ENCODE data around the gene ZGPAT. TPM values are rescaled to one million over a fixed set of nuclear protein-coding genes. Genes with fewer than 3 reads are reported as not detected.

Gene ZGPAT
- total and polyA plus RNA-seq, 2 of the 4 experiments (the other 2 are of a cell fraction) = 13.4 to 20.2 TPM

DNA sequence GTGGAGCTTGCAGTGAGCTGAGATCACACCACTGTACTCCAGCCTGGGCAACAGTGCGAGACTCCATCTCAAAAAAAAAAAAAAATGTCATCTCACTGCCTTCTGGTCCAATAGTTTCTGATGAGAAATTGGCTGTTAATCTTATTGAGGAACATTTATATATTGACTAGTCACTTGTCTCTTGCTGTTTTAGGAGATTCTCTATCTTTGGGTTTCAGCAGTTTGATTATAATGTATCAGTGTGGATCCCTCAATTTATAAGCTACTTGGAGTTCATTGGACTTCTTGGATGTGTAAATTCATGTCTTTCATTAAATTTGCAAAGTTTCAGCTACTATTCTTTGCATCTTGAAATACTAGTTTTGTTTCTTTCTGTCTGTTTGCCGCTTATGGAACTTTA is 11.2 kb downstream of the ZGPAT start:
- DNase-seq = no peak
- no peak overlapping the region for H3K23ac ChIP-seq (ENCODE audit: low read depth, low read length)
- H3K27me3 ChIP-seq (ENCODE audit: control insufficient read depth, insufficient read depth, low read length) = no peaks in the 10 kb centered on the region
- no peak overlapping the region for H3K14ac ChIP-seq (replicated peaks; ENCODE audit: low read depth, low read length)
- no peak overlapping the region for H3K4ac ChIP-seq (ENCODE audit: low read depth, low read length)
- no peak overlapping the region for H3K4me2 ChIP-seq (ENCODE audit: low read depth, low read length)
- H2BK20ac ChIP-seq (ENCODE audit: low read depth, low read length) = no peak overlapping the region
- ATAC-seq (ENCODE audit: low read depth) = no peak
- no CpG with 5 or more reads among the region's 2 CpGs for WGBS, 2 experiments (ENCODE audit: extremely low coverage in 2 of 2, insufficient read length in 1 of 2)
- H3K36me3 ChIP-seq (ENCODE audit: control insufficient read depth, insufficient read depth, low read length) = peaks cover 41% of the 10 kb centered on the region
- no peak for TF ChIP-seq MAZ (IDR thresholded peaks at IDR 0.05; ENCODE audit: borderline replicate concordance, low read depth, low read length)
- TF ChIP-seq SMC3 (IDR thresholded peaks at IDR 0.05; ENCODE audit: low read depth, low read length) = no peak
- TF ChIP-seq, protein P1, sequence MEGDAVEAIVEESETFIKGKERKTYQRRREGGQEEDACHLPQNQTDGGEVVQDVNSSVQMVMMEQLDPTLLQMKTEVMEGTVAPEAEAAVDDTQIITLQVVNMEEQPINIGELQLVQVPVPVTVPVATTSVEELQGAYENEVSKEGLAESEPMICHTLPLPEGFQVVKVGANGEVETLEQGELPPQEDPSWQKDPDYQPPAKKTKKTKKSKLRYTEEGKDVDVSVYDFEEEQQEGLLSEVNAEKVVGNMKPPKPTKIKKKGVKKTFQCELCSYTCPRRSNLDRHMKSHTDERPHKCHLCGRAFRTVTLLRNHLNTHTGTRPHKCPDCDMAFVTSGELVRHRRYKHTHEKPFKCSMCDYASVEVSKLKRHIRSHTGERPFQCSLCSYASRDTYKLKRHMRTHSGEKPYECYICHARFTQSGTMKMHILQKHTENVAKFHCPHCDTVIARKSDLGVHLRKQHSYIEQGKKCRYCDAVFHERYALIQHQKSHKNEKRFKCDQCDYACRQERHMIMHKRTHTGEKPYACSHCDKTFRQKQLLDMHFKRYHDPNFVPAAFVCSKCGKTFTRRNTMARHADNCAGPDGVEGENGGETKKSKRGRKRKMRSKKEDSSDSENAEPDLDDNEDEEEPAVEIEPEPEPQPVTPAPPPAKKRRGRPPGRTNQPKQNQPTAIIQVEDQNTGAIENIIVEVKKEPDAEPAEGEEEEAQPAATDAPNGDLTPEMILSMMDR (conservative IDR thresholded peaks at IDR 0.05; ENCODE audit: low read depth, low read length) = no peak
- no peak for TF ChIP-seq BHLHE40 (IDR thresholded peaks at IDR 0.05; ENCODE audit: low read depth, low read length)
- TF ChIP-seq CHD1 (IDR thresholded peaks at IDR 0.05; ENCODE audit: low read depth, low read length) = no peak
- TF ChIP-seq NFE2L2 (IDR thresholded peaks at IDR 0.05; ENCODE audit: low read depth, low read length) = no peak
- no peak for TF ChIP-seq MXI1 (IDR thresholded peaks at IDR 0.05; ENCODE audit: borderline replicate concordance, low read depth, low read length)
- TF ChIP-seq CEBPB (IDR thresholded peaks at IDR 0.05; ENCODE audit: low read depth, low read length) = no peak
- no peak for TF ChIP-seq RAD21 (IDR thresholded peaks at IDR 0.05; ENCODE audit: low read length)
- TF ChIP-seq MAFK (IDR thresholded peaks at IDR 0.05; ENCODE audit: low read depth, low read length) = no peak
- TF ChIP-seq RCOR1 (IDR thresholded peaks at IDR 0.05; ENCODE audit: insufficient replicate concordance, low read length) = no peak
- no peak for TF ChIP-seq RFX5 (IDR thresholded peaks at IDR 0.05; ENCODE audit: low read depth, low read length)
- no peak for TF ChIP-seq POLR2A (IDR thresholded peaks at IDR 0.05; ENCODE audit: low read depth, low read length)
- no peak for TF ChIP-seq FOS (IDR thresholded peaks at IDR 0.05; ENCODE audit: low read depth, low read length)
- TF ChIP-seq, protein P2, sequence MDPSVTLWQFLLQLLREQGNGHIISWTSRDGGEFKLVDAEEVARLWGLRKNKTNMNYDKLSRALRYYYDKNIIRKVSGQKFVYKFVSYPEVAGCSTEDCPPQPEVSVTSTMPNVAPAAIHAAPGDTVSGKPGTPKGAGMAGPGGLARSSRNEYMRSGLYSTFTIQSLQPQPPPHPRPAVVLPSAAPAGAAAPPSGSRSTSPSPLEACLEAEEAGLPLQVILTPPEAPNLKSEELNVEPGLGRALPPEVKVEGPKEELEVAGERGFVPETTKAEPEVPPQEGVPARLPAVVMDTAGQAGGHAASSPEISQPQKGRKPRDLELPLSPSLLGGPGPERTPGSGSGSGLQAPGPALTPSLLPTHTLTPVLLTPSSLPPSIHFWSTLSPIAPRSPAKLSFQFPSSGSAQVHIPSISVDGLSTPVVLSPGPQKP (IDR thresholded peaks at IDR 0.05; ENCODE audit: borderline replicate concordance, low read depth, low read length) = no peak
- no peak overlapping the region for H2AK5ac ChIP-seq (ENCODE audit: low read depth, low read length)
- peaks cover 13% of the 10 kb centered on the region for H4K20me1 ChIP-seq (ENCODE audit: insufficient read depth, low read length)
- H2BK5ac ChIP-seq (ENCODE audit: low read depth, low read length, poor library complexity, severe bottlenecking) = no peak overlapping the region
- H4K8ac ChIP-seq (ENCODE audit: low read depth in 2 of 2, low read length in 2 of 2) = no peak overlapping the region
- H4K5ac ChIP-seq (ENCODE audit: low read depth, low read length) = no peak overlapping the region
- ChIA-PET POLR2A (ENCODE audit: unreplicated experiment) (no interaction called here), CTCF (no interaction called here)
- no peak overlapping the region for H3K9ac ChIP-seq (ENCODE audit: low read depth, low read length)
- in situ Hi-C loops (cut with MboI; ENCODE audit: low sequenced_read_pairs) = no loop called here
- H4K91ac ChIP-seq (ENCODE audit: insufficient read depth, low read depth, low read length) = no peak overlapping the region
- no peak overlapping the region for H2AFZ ChIP-seq (replicated peaks; ENCODE audit: low read length, poor library complexity)
- H2BK120ac ChIP-seq (ENCODE audit: low read depth, low read length) = no peak overlapping the region
- H3K4me1 ChIP-seq (ENCODE audit: control insufficient read depth, insufficient read depth, low read length) = no peaks in the 10 kb centered on the region
- BruUV-seq (replicated peaks) = no TSS peak
- no peak overlapping the region for H3K4me3 ChIP-seq (ENCODE audit: insufficient read depth, low read depth, low read length)
- no peak overlapping the region for H3K18ac ChIP-seq (ENCODE audit: low read depth, low read length)
- no peak overlapping the region for H2AK9ac ChIP-seq (replicated peaks; ENCODE audit: low read depth, low read length, poor library complexity)
- peaks cover 16 to 46% of the 10 kb centered on the region in 2 experiments for H3K79me1 ChIP-seq (ENCODE audit: low read depth in 1 of 2, low read length in 2 of 2)
- dilution Hi-C loops (cut with HindIII; ENCODE audit: low sequenced_read_pairs, unreplicated experiment) = no loop called here
- no peak overlapping the region for H3K56ac ChIP-seq (ENCODE audit: extremely low read depth, insufficient read depth, low read length)
- H2BK15ac ChIP-seq (ENCODE audit: low read depth, low read length) = no peak overlapping the region
- intact Hi-C loops (cut with micrococcal nuclease) = no loop called here
- H3K9me3 ChIP-seq (ENCODE audit: control insufficient read depth, insufficient read depth, low read length) = peaks cover 4% of the 10 kb centered on the region
- H3K9me1 ChIP-seq (ENCODE audit: insufficient read depth, low read length) = no peaks in the 10 kb centered on the region
- H3K27ac ChIP-seq (ENCODE audit: insufficient read depth, low read length) = no peak overlapping the region

Measured in IMR-90 (cell line).